ENCODE results near the gene LGALS14.

LGALS14 gene

GRCh38 chr19:39752390-39752789 is 48.1 kb downstream of the LGALS14 start:
- no peak for DNase-seq

- no peak for DNase-seq
Observed at GRCh38 chr19:39752795-39753194, 48.5 kb downstream of the LGALS14 start.

- no peak for DNase-seq
Observed at GRCh38 chr19:39754544-39754943, 50.3 kb downstream of the LGALS14 start.

- DNase-seq: no peak
Observed at GRCh38 chr19:39754971-39755370, 50.7 kb downstream of the LGALS14 start.
